HepG2 (cell line): ENCODE results near the gene BCORL1. TPM values are rescaled to one million over a fixed set of nuclear protein-coding genes. Genes with fewer than 3 reads are reported as not detected.
A peak's percentile ranks its signal among the peaks of the same experiment; 100 is the strongest.

ENCODE experiments used
- AGO1 ChIP-seq: fragments of 200-400 bp; formaldehyde crosslinking; IDR thresholded peaks from 2 replicates; pipeline ENCODE4 v1.6.1; 2017; ENCODE audit warnings: mild to moderate bottlenecking, low read depth, low read length, moderate library complexity; ENCODE audit not compliant: poor library complexity, severe bottlenecking
- ELF1 ChIP-seq: sonication (generic); formaldehyde crosslinking; IDR thresholded peaks from 2 replicates; pipeline ENCODE4 v1.4.0; 2020; ENCODE audit warnings: missing genetic modification reagents
- HNF4A ChIP-seq: sonication (generic); formaldehyde crosslinking; IDR thresholded peaks from 2 replicates; pipeline ENCODE4 v1.4.0; 2020; ENCODE audit warnings: missing genetic modification reagents
- SPEN ChIP-seq: sonication (generic); formaldehyde crosslinking; IDR thresholded peaks from 2 replicates; pipeline ENCODE4 v1.5.1; 2020; ENCODE audit warnings: low read depth, mild to moderate bottlenecking, missing genetic modification reagents
- polyA plus RNA-seq, 8 experiments: library from polyadenylated mRNA; depleted of rRNA in 3 of 8; stranded (reverse) in 7 of 8; unstranded in 1 of 8; fragments of >200 nt; fragmentation: Illumina TruSeq in 4 of 8; extraction: Trizol in 4 of 8; gene quantifications; 2 replicates each; pipeline versions ENCODE4 v1.2.1 to v1.2.3, GENCODE V29; 2011 to 2016; ENCODE audit warnings: low read depth in 4 of 8, missing spikeins in 1 of 8, mixed read lengths in 1 of 8; ENCODE audit not compliant: insufficient read depth in 1 of 8
- total RNA-seq, 5 experiments: library from RNA; depleted of rRNA; stranded (reverse); fragments of >200 nt; fragmentation: Illumina TruSeq; extraction: Trizol; gene quantifications; 2 replicates each; pipeline ENCODE4 v1.2.3, GENCODE V29; 2016; ENCODE audit warnings: low read depth in 1 of 5
- TF ChIP-seq, protein P1 (sequence below): sonication (generic); formaldehyde crosslinking; IDR thresholded peaks from 2 replicates; pipeline ENCODE4 v1.4.0; 2020; ENCODE audit warnings: missing genetic modification reagents, borderline replicate concordance
- TF ChIP-seq, protein P2 (sequence below): sonication (generic); formaldehyde crosslinking; conservative IDR thresholded peaks from 2 replicates; pipeline ENCODE4 v1.8.0; 2022; ENCODE audit warnings: low read depth, missing genetic modification reagents
- TF ChIP-seq, protein P3 (sequence below): sonication (generic); formaldehyde crosslinking; IDR thresholded peaks from 2 replicates; pipeline ENCODE4 v1.4.0; 2020; ENCODE audit warnings: missing genetic modification reagents
- TF ChIP-seq, protein P4 (sequence below): sonication (generic); formaldehyde crosslinking; IDR thresholded peaks from 2 replicates; pipeline ENCODE4 v1.5.0; 2020; ENCODE audit warnings: missing genetic modification reagents
- TF ChIP-seq, protein P5 (sequence below): sonication (generic); formaldehyde crosslinking; IDR thresholded peaks from 2 replicates; pipeline ENCODE4 v1.8.1; 2023; ENCODE audit warnings: missing genetic modification reagents, mild to moderate bottlenecking, borderline replicate concordance
- TF ChIP-seq, protein P6 (sequence below): IDR thresholded peaks from 2 replicates; pipeline ENCODE4 v1.6.1; 2016; ENCODE audit warnings: missing compliant biosample characterization, missing genetic modification reagents, borderline replicate concordance
- TF ChIP-seq, protein P7 (sequence below): sonication (generic); formaldehyde crosslinking; conservative IDR thresholded peaks from 2 replicates; pipeline ENCODE4 v1.8.0; 2022; ENCODE audit warnings: missing genetic modification reagents
- TF ChIP-seq, protein P8 (sequence below): sonication (generic); formaldehyde crosslinking; IDR thresholded peaks from 2 replicates; pipeline ENCODE4 v1.8.1; 2023; ENCODE audit warnings: mild to moderate bottlenecking, moderate library complexity, missing genetic modification reagents

Gene BCORL1
- total and polyA plus RNA-seq, 2 of the 13 experiments (the other 11 are each of a cell fraction or from before 2014, with no cell fraction given), result 0.67 to 1.4 TPM

DNA sequence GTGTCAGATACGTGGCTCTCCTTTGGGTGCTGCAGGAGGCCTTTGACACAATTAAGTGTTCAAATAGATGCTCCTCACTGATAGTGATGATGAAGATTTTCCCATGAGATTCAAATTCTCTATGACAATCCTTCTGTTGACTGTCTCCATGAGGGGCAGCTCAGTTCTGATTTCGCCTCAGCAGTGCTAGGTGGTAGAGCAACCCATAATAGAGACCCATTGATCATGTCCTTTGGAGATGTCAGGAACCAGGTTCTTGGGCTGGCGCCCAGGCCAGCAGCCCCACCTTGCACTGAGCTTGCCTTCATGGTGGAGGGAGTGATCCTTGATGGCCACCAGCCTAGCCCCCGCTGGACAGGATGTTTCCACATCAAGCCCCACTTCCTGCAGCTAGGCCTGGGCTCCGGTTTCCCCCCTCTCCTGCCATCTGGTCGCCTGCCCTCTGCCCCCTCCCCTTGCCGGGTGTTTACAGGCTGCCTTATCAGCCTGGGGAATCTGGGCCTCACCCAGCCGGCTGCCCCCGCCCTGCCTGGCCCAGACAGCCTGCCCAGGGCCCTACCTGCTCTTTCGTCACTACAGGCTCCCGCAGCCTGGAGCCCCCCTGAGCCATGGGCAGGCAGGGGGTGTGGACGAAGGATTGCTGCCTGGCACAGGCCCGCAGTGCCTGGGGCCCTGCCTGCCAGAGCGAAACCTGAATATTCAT lies 115.2 kb downstream of the BCORL1 start (continued):
- TF ChIP-seq, protein P1, sequence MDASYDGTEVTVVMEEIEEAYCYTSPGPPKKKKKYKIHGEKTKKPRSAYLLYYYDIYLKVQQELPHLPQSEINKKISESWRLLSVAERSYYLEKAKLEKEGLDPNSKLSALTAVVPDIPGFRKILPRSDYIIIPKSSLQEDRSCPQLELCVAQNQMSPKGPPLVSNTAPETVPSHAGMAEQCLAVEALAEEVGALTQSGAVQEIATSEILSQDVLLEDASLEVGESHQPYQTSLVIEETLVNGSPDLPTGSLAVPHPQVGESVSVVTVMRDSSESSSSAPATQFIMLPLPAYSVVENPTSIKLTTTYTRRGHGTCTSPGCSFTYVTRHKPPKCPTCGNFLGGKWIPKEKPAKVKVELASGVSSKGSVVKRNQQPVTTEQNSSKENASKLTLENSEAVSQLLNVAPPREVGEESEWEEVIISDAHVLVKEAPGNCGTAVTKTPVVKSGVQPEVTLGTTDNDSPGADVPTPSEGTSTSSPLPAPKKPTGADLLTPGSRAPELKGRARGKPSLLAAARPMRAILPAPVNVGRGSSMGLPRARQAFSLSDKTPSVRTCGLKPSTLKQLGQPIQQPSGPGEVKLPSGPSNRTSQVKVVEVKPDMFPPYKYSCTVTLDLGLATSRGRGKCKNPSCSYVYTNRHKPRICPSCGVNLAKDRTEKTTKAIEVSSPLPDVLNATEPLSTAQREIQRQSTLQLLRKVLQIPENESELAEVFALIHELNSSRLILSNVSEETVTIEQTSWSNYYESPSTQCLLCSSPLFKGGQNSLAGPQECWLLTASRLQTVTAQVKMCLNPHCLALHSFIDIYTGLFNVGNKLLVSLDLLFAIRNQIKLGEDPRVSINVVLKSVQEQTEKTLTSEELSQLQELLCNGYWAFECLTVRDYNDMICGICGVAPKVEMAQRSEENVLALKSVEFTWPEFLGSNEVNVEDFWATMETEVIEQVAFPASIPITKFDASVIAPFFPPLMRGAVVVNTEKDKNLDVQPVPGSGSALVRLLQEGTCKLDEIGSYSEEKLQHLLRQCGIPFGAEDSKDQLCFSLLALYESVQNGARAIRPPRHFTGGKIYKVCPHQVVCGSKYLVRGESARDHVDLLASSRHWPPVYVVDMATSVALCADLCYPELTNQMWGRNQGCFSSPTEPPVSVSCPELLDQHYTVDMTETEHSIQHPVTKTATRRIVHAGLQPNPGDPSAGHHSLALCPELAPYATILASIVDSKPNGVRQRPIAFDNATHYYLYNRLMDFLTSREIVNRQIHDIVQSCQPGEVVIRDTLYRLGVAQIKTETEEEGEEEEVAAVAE, result no peak
- TF ChIP-seq, protein P2, sequence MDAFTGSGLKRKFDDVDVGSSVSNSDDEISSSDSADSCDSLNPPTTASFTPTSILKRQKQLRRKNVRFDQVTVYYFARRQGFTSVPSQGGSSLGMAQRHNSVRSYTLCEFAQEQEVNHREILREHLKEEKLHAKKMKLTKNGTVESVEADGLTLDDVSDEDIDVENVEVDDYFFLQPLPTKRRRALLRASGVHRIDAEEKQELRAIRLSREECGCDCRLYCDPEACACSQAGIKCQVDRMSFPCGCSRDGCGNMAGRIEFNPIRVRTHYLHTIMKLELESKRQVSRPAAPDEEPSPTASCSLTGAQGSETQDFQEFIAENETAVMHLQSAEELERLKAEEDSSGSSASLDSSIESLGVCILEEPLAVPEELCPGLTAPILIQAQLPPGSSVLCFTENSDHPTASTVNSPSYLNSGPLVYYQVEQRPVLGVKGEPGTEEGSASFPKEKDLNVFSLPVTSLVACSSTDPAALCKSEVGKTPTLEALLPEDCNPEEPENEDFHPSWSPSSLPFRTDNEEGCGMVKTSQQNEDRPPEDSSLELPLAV (CRISPR knock-in tag), result no peak
- no peak for TF ChIP-seq SPEN (CRISPR knock-in tag)
- no peak for TF ChIP-seq ELF1 (CRISPR knock-in tag)
- TF ChIP-seq, protein P3, sequence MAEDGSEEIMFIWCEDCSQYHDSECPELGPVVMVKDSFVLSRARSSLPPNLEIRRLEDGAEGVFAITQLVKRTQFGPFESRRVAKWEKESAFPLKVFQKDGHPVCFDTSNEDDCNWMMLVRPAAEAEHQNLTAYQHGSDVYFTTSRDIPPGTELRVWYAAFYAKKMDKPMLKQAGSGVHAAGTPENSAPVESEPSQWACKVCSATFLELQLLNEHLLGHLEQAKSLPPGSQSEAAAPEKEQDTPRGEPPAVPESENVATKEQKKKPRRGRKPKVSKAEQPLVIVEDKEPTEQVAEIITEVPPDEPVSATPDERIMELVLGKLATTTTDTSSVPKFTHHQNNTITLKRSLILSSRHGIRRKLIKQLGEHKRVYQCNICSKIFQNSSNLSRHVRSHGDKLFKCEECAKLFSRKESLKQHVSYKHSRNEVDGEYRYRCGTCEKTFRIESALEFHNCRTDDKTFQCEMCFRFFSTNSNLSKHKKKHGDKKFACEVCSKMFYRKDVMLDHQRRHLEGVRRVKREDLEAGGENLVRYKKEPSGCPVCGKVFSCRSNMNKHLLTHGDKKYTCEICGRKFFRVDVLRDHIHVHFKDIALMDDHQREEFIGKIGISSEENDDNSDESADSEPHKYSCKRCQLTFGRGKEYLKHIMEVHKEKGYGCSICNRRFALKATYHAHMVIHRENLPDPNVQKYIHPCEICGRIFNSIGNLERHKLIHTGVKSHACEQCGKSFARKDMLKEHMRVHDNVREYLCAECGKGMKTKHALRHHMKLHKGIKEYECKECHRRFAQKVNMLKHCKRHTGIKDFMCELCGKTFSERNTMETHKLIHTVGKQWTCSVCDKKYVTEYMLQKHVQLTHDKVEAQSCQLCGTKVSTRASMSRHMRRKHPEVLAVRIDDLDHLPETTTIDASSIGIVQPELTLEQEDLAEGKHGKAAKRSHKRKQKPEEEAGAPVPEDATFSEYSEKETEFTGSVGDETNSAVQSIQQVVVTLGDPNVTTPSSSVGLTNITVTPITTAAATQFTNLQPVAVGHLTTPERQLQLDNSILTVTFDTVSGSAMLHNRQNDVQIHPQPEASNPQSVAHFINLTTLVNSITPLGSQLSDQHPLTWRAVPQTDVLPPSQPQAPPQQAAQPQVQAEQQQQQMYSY (CRISPR knock-in tag), result no peak
- TF ChIP-seq, protein P4, sequence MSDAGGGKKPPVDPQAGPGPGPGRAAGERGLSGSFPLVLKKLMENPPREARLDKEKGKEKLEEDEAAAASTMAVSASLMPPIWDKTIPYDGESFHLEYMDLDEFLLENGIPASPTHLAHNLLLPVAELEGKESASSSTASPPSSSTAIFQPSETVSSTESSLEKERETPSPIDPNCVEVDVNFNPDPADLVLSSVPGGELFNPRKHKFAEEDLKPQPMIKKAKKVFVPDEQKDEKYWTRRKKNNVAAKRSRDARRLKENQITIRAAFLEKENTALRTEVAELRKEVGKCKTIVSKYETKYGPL (CRISPR knock-in tag), result no peak
- TF ChIP-seq AGO1, result no peak
- TF ChIP-seq, protein P5, sequence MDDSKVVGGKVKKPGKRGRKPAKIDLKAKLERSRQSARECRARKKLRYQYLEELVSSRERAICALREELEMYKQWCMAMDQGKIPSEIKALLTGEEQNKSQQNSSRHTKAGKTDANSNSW, result no peak
- TF ChIP-seq, protein P6, sequence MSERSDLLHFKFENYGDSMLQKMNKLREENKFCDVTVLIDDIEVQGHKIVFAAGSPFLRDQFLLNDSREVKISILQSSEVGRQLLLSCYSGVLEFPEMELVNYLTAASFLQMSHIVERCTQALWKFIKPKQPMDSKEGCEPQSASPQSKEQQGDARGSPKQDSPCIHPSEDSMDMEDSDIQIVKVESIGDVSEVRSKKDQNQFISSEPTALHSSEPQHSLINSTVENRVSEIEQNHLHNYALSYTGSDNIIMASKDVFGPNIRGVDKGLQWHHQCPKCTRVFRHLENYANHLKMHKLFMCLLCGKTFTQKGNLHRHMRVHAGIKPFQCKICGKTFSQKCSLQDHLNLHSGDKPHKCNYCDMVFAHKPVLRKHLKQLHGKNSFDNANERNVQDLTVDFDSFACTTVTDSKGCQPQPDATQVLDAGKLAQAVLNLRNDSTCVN, result no peak
- TF ChIP-seq, protein P7, sequence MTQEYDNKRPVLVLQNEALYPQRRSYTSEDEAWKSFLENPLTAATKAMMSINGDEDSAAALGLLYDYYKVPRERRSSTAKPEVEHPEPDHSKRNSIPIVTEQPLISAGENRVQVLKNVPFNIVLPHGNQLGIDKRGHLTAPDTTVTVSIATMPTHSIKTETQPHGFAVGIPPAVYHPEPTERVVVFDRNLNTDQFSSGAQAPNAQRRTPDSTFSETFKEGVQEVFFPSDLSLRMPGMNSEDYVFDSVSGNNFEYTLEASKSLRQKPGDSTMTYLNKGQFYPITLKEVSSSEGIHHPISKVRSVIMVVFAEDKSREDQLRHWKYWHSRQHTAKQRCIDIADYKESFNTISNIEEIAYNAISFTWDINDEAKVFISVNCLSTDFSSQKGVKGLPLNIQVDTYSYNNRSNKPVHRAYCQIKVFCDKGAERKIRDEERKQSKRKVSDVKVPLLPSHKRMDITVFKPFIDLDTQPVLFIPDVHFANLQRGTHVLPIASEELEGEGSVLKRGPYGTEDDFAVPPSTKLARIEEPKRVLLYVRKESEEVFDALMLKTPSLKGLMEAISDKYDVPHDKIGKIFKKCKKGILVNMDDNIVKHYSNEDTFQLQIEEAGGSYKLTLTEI (CRISPR knock-in tag), result no peak
- peak; percentile 21; the same call in 1 of the 2 replicates for TF ChIP-seq HNF4A (CRISPR knock-in tag)
- TF ChIP-seq, protein P8, sequence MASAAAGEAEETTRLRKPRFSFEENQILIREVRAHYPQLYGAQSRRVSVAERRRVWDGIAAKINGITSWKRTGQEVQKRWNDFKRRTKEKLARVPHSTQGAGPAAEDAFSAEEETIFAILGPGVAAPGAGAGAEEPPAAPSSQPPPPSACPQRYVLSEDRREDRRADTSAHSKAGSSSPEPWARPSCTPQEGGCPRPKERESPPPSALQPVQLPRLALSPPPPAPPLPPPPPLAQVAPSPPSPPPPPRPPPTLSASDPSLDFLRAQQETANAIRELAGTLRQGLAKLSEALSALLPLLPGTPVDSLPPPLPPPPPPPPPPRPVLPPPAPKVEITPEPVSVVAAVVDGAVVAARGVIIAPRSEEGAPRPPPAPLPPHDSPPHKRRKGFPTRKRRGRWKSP (CRISPR knock-in tag), result no peak
